GM11168 (cell line): Measurements from ENCODE around the gene IL20RA.

ENCODE experiments used
- in situ Hi-C: fragments of 300-500 bp; cut with MboI; formaldehyde crosslinking; loops from one replicate; pipeline ENCODE4 v1.12.0; 2022; ENCODE audit warnings: low sequenced_read_pairs; ENCODE audit not compliant: unreplicated experiment

The IL20RA gene

GRCh38 chr6:137011406-137011805 lies 33.4 kb downstream of the IL20RA start:
- in situ Hi-C loops, result no loop called here

GRCh38 chr6:137010128-137010718 lies 34.5 kb downstream of the IL20RA start:
- in situ Hi-C loops, result no loop called here

- in situ Hi-C loops, result no loop called here
These were observed 36.6 kb downstream of the IL20RA start for GRCh38 chr6:137008204-137008603.

- in situ Hi-C loops, result no loop called here
These were observed 38.7 kb downstream of the IL20RA start for GRCh38 chr6:137006056-137006455.

- in situ Hi-C loops, result no loop called here
These were observed 39.7 kb downstream of the IL20RA start for GRCh38 chr6:137005073-137005472.

- in situ Hi-C loops, result no loop called here
These were observed 42.3 kb downstream of the IL20RA start for GRCh38 chr6:137002505-137002904.

- in situ Hi-C loops, result no loop called here
These were observed 42.8 kb downstream of the IL20RA start for GRCh38 chr6:137001977-137002302.

GRCh38 chr6:137001299-137001976 lies 43.3 kb downstream of the IL20RA start:
- in situ Hi-C loops, result no loop called here

- in situ Hi-C loops, result no loop called here
These were observed 43.9 kb downstream of the IL20RA start for GRCh38 chr6:137000825-137001224.

- in situ Hi-C loops, result no loop called here
These were observed 49.2 kb downstream of the IL20RA start for GRCh38 chr6:136995521-136995920.

- in situ Hi-C loops, result no loop called here
These were observed 50.0 kb downstream of the IL20RA start for GRCh38 chr6:136994782-136995181.

GRCh38 chr6:136992113-136992512 lies 52.7 kb downstream of the IL20RA start:
- in situ Hi-C loops, result no loop called here

GRCh38 chr6:136991646-136992045 lies 53.1 kb downstream of the IL20RA start:
- in situ Hi-C loops, result no loop called here

- in situ Hi-C loops, result no loop called here
These were observed 54.0 kb downstream of the IL20RA start for GRCh38 chr6:136990754-136991153.

GRCh38 chr6:136990242-136990578 lies 54.6 kb downstream of the IL20RA start:
- in situ Hi-C loops, result no loop called here

GRCh38 chr6:136989571-136990241 lies 55.1 kb downstream of the IL20RA start:
- in situ Hi-C loops, result no loop called here

- in situ Hi-C loops, result no loop called here
These were observed 57.2 kb downstream of the IL20RA start for GRCh38 chr6:136987526-136987925.

- in situ Hi-C loops, result no loop called here
These were observed 59.3 kb downstream of the IL20RA start for GRCh38 chr6:136985502-136985901.

- in situ Hi-C loops, result no loop called here
These were observed 60.2 kb downstream of the IL20RA start for GRCh38 chr6:136984578-136984977.

- in situ Hi-C loops, result no loop called here
These were observed 61.1 kb downstream of the IL20RA start for GRCh38 chr6:136983687-136984086.

- in situ Hi-C loops, result no loop called here
These were observed 61.8 kb downstream of the IL20RA start for GRCh38 chr6:136982928-136983327.

GRCh38 chr6:136980070-136980469 lies 64.7 kb downstream of the IL20RA start:
- in situ Hi-C loops, result no loop called here
